GM21360 (cell line): ENCODE results near the gene GNAI3.

Source experiments
- ATAC-seq: cut with Tn5 transposase; IDR thresholded peaks from one replicate; pipeline ENCODE4 v1.9.1; 2021; ENCODE audit warnings: mild to moderate bottlenecking, moderate library complexity; ENCODE audit not compliant: unreplicated experiment

GNAI3 gene

GRCh38 chr1:109523706-109524105, 24.7 kb upstream of the GNAI3 start:
- ATAC-seq: no peak

- ATAC-seq: peak; percentile 54
Measured at GRCh38 chr1:109527098-109527811, 21.2 kb upstream of the GNAI3 start.

GRCh38 chr1:109527846-109528695, 20.3 kb upstream of the GNAI3 start:
- ATAC-seq: no peak

GRCh38 chr1:109528712-109529111, 19.7 kb upstream of the GNAI3 start:
- ATAC-seq: no peak

GRCh38 chr1:109529881-109530456, 18.4 kb upstream of the GNAI3 start:
- no peak for ATAC-seq

GRCh38 chr1:109530457-109531087, 17.8 kb upstream of the GNAI3 start:
- ATAC-seq: no peak

GRCh38 chr1:109531380-109531779, 17.0 kb upstream of the GNAI3 start:
- no peak for ATAC-seq

- no peak for ATAC-seq
Measured at GRCh38 chr1:109531826-109532364, 16.5 kb upstream of the GNAI3 start.

- no peak for ATAC-seq
Measured at GRCh38 chr1:109532365-109533136, 15.9 kb upstream of the GNAI3 start.

- ATAC-seq: no peak
Measured at GRCh38 chr1:109534307-109534858, 14.0 kb upstream of the GNAI3 start.

GRCh38 chr1:109535481-109535880, 12.9 kb upstream of the GNAI3 start:
- no peak for ATAC-seq

GRCh38 chr1:109535971-109536491, 12.4 kb upstream of the GNAI3 start:
- no peak for ATAC-seq

- no peak for ATAC-seq
Measured at GRCh38 chr1:109537450-109538178, 10.8 kb upstream of the GNAI3 start.

GRCh38 chr1:109538827-109539555, 9.4 kb upstream of the GNAI3 start:
- no peak for ATAC-seq

- ATAC-seq: no peak
Measured at GRCh38 chr1:109539676-109540075, 8.7 kb upstream of the GNAI3 start, which contains the start of gene GPR61. GPR61 (plus strand) TSS chr1:109539872; CDS start chr1:109543023, 3,151 bp downstream.

- no peak for ATAC-seq
Measured at GRCh38 chr1:109541102-109541501, 7.3 kb upstream of the GNAI3 start.

GRCh38 chr1:109542657-109543056, 5.8 kb upstream of the GNAI3 start:
- ATAC-seq: no peak

GRCh38 chr1:109543283-109543987, 5.0 kb upstream of the GNAI3 start:
- ATAC-seq: no peak
